Thyroid gland (tissue), 4 donors: ENCODE results near the gene NPIPA5. TPM values are rescaled to one million over a fixed set of nuclear protein-coding genes. Genes with fewer than 3 reads are reported as not detected.
"Not testable (repeated sequence)": the region's sequence is repeated elsewhere in the genome, so short reads cannot be mapped to it uniquely, and the experiment has no call there.

Experiments
- DNase-seq, 2 donors: peaks; one replicate each; pipeline ENCODE4 v3.0.0-alpha.2; 2019
- H3K27ac ChIP-seq, 3 donors: fragments of 200-600 bp; sonication (generic); 1 replicate in 2 of 3; 2 replicates in 1 of 3; pipeline ENCODE4 v1.5.1; 2016 to 2019; ENCODE audit warnings: mild to moderate bottlenecking in 1 of 3, moderate library complexity in 1 of 3
- H3K27me3 ChIP-seq: fragments of 200-600 bp; sonication (generic); one replicate; pipeline ENCODE4 v1.5.1; 2019
- H3K36me3 ChIP-seq, 2 donors: fragments of 200-600 bp; sonication (generic); one replicate each; pipeline ENCODE4 v1.5.1; 2016 to 2019
- H3K4me1 ChIP-seq, 2 donors: fragments of 200-600 bp; sonication (generic); one replicate each; pipeline ENCODE4 v1.5.1; 2017 to 2019
- H3K4me3 ChIP-seq, 3 donors: fragments of 200-600 bp; sonication (generic); replicated peaks in 1 of 3; 1 replicate in 2 of 3; 2 replicates in 1 of 3; pipeline ENCODE4 v1.5.1; 2016; ENCODE audit warnings: mild to moderate bottlenecking in 1 of 3
- H3K9me3 ChIP-seq: fragments of 200-600 bp; sonication (generic); one replicate; pipeline ENCODE4 v1.5.1; 2017
- WGBS, 2 donors: methylation state at CpG; one replicate each; pipeline ENCODE4 v1.1.5; 2017; 5-methylcytosine and 5-hydroxymethylcytosine counted together
- intact Hi-C: fragments of 100-400 bp; cut with DNase I; formaldehyde crosslinking; loops from one replicate; pipeline ENCODE4 v1.15.1; 2023
- total RNA-seq, 4 donors: library from RNA; depleted of rRNA; stranded (reverse); fragments of >200 nt; gene quantifications; one replicate each; pipeline ENCODE4 v1.2.3, GENCODE V29; 2016

NPIPA5 gene
- total RNA-seq, 4 donors from 2014 or later: 3.6 to 21.2 (median 7.3) TPM

GRCh38 chr16:15351251-15351650 lies 26.8 kb downstream of the NPIPA5 start:
- peak; percentile 6 to 15 for DNase-seq
- H3K4me3 ChIP-seq, H3K27ac ChIP-seq, H3K9me3 ChIP-seq, intact Hi-C loops, H3K27me3 ChIP-seq, H3K36me3 ChIP-seq, H3K4me1 ChIP-seq: not testable (repeated sequence)
- no CpG with 5 or more reads among the region's 11 CpGs for WGBS, 2 donors

GRCh38 chr16:15348721-15349120 lies 29.4 kb downstream of the NPIPA5 start:
- H3K36me3 ChIP-seq, intact Hi-C loops, DNase-seq, H3K4me1 ChIP-seq, H3K4me3 ChIP-seq, H3K27ac ChIP-seq, H3K9me3 ChIP-seq, H3K27me3 ChIP-seq: not testable (repeated sequence)
- WGBS, 2 donors: no CpG with 5 or more reads among the region's 7 CpGs

GRCh38 chr16:15342337-15342736 lies 35.8 kb downstream of the NPIPA5 start:
- WGBS, 2 donors: no CpG with 5 or more reads among the region's 1 CpG
- H3K4me3 ChIP-seq, H3K36me3 ChIP-seq, H3K27me3 ChIP-seq, H3K4me1 ChIP-seq, DNase-seq, intact Hi-C loops, H3K9me3 ChIP-seq, H3K27ac ChIP-seq: not testable (repeated sequence)

GRCh38 chr16:15338986-15339385 lies 39.1 kb downstream of the NPIPA5 start:
- H3K27me3 ChIP-seq, H3K9me3 ChIP-seq, intact Hi-C loops, H3K4me3 ChIP-seq, DNase-seq, H3K27ac ChIP-seq, H3K4me1 ChIP-seq, H3K36me3 ChIP-seq: not testable (repeated sequence)
- WGBS, 2 donors: no CpG with 5 or more reads among the region's 5 CpGs

GRCh38 chr16:15337974-15338605 lies 40.0 kb downstream of the NPIPA5 start:
- DNase-seq, H3K4me3 ChIP-seq, H3K27me3 ChIP-seq, H3K4me1 ChIP-seq, intact Hi-C loops, H3K27ac ChIP-seq, H3K36me3 ChIP-seq, H3K9me3 ChIP-seq: not testable (repeated sequence)
- WGBS, 2 donors: 64 to 83% methylated on average over 1 to 2 of the region's 7 CpGs

GRCh38 chr16:15335609-15336008 lies 42.5 kb downstream of the NPIPA5 start:
- H3K27me3 ChIP-seq, H3K4me3 ChIP-seq, H3K36me3 ChIP-seq, DNase-seq, intact Hi-C loops, H3K27ac ChIP-seq, H3K4me1 ChIP-seq, H3K9me3 ChIP-seq: not testable (repeated sequence)
- no CpG with 5 or more reads among the region's 2 CpGs for WGBS, 2 donors

- H3K36me3 ChIP-seq, intact Hi-C loops, H3K4me3 ChIP-seq, DNase-seq, H3K27ac ChIP-seq, H3K9me3 ChIP-seq, H3K4me1 ChIP-seq, H3K27me3 ChIP-seq: not testable (repeated sequence)
- 77 to 87% methylated on average over 3 of the region's 5 CpGs for WGBS, 2 donors
Observed at GRCh38 chr16:15333969-15334368, 44.1 kb downstream of the NPIPA5 start.

- WGBS, 2 donors: no CpG with 5 or more reads among the region's 2 CpGs
Observed at GRCh38 chr16:15330978-15331377, 47.1 kb downstream of the NPIPA5 start.

GRCh38 chr16:15324954-15325353 lies 53.1 kb downstream of the NPIPA5 start:
- H3K27ac ChIP-seq, H3K27me3 ChIP-seq, H3K36me3 ChIP-seq, DNase-seq, H3K4me3 ChIP-seq, H3K4me1 ChIP-seq, intact Hi-C loops, H3K9me3 ChIP-seq: not testable (repeated sequence)
- 80% methylated on average over 2 of the region's 4 CpGs for WGBS, 2 donors

More at GRCh38 chr16:15330978-15331377, 47.1 kb downstream of the NPIPA5 start:
- H3K27ac ChIP-seq, H3K4me3 ChIP-seq, H3K36me3 ChIP-seq, DNase-seq, H3K9me3 ChIP-seq, intact Hi-C loops, H3K4me1 ChIP-seq, H3K27me3 ChIP-seq: not testable (repeated sequence)

GRCh38 chr16:15323373-15323772 lies 54.7 kb downstream of the NPIPA5 start:
- H3K27ac ChIP-seq, H3K4me3 ChIP-seq, H3K36me3 ChIP-seq, intact Hi-C loops, H3K4me1 ChIP-seq, DNase-seq, H3K9me3 ChIP-seq, H3K27me3 ChIP-seq: not testable (repeated sequence)
- WGBS, 2 donors: 70 to 77% methylated on average over 2 of the region's 6 CpGs

GRCh38 chr16:15321221-15321620 lies 56.9 kb downstream of the NPIPA5 start:
- H3K27ac ChIP-seq, H3K27me3 ChIP-seq, H3K9me3 ChIP-seq, H3K4me1 ChIP-seq, H3K4me3 ChIP-seq, H3K36me3 ChIP-seq, intact Hi-C loops, DNase-seq: not testable (repeated sequence)
- WGBS, 2 donors: 65 to 67% methylated on average over 2 of the region's 2 CpGs

GRCh38 chr16:15314562-15314961 lies 63.5 kb downstream of the NPIPA5 start:
- DNase-seq, H3K4me1 ChIP-seq, H3K36me3 ChIP-seq, H3K27ac ChIP-seq, H3K27me3 ChIP-seq, H3K9me3 ChIP-seq, intact Hi-C loops, H3K4me3 ChIP-seq: not testable (repeated sequence)
- 89 to 94% methylated on average over 1 of the region's 1 CpG for whole genome bisulfite sequencing, 2 donors
